ENCODE results near the gene TMEM54.

- TF ChIP-seq CTCF (IDR thresholded peaks at IDR 0.05; ENCODE audit: low read length) = no peak
- TF ChIP-seq EZH2 (optimal IDR thresholded peaks at IDR 0.05; ENCODE audit: low read depth, low read length) = no peak
Observed at GRCh38 chr1:32944180-32944579, 43.0 kb upstream of the TMEM54 start.

Measured in MM.1S (cell line).